ENCODE results near the gene CLEC1A.

DNA sequence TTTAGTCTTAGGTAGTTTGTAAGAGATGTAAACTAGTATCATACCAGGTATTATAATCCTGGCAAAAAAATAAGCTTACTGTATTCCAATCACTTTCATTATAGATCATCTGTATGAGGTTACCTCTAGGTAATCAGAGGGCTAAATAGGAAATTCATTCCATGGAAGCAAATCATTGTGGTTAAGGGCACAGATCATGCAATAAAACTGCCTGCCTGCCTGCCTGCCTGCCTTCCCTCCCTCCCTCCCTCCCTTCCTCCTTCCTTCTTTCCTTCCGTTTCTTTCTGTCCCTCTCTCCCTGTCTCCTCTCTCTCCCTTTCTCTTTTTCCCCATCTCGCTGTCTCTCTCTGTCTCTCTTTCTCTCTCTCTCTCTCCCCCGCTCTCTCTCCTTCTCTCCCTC is 71.5 kb downstream of the CLEC1A start:
- TF ChIP-seq POLR2A (IDR thresholded peaks at IDR 0.05; ENCODE audit: insufficient read depth in 1 of 2, low read depth in 2 of 2, low read length in 2 of 2) (no peak), KDM1A (CRISPR knock-in tag; IDR thresholded peaks at IDR 0.05) (no peak), ZNF552 (CRISPR knock-in tag; IDR thresholded peaks at IDR 0.05; ENCODE audit: borderline replicate concordance) (no peak), ZNF274 (CRISPR knock-in tag; IDR thresholded peaks at IDR 0.05) (no peak), EP300 (IDR thresholded peaks at IDR 0.05; ENCODE audit: low read depth in 2 of 2, low read length in 2 of 2) (no peak), EP300 (CRISPR knock-in tag; IDR thresholded peaks at IDR 0.05; ENCODE audit: borderline replicate concordance) (no peak), CEBPB (IDR thresholded peaks at IDR 0.05; ENCODE audit: borderline replicate concordance, low read depth, low read length) (no peak), RARA (CRISPR knock-in tag; IDR thresholded peaks at IDR 0.05) (no peak), JUND (CRISPR knock-in tag; IDR thresholded peaks at IDR 0.05) (no peak)
- TF ChIP-seq, protein P1, sequence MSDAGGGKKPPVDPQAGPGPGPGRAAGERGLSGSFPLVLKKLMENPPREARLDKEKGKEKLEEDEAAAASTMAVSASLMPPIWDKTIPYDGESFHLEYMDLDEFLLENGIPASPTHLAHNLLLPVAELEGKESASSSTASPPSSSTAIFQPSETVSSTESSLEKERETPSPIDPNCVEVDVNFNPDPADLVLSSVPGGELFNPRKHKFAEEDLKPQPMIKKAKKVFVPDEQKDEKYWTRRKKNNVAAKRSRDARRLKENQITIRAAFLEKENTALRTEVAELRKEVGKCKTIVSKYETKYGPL (CRISPR knock-in tag; IDR thresholded peaks at IDR 0.05) = no peak
